GM21381 (cell line): ENCODE measurements around the gene SFMBT1.

Experiments used
- ATAC-seq: cut with Tn5 transposase; IDR thresholded peaks from one replicate; pipeline ENCODE4 v1.9.1; 2021; ENCODE audit warnings: mild to moderate bottlenecking, moderate library complexity; ENCODE audit not compliant: unreplicated experiment

The SFMBT1 gene

DNA sequence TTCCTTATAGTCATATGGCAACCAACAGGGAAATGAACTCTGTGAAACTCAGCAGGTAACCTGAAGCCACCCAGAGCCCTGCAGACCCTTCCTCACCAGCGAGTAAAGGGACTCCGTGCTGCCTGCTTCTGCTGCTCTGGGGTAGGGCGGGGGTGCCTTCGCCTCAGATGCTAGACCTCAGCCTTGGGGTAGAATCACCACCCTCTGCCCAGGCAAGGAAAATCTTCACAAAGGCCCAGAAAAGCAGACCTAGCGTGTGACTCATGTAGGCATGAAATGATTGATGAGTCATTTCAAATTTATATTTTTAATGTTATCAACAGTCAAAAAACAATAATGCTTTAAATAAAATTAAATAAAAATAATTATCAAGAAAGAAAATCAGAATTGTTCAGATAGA lies 155.1 kb downstream of the SFMBT1 start:
- ATAC-seq, result no peak

DNA sequence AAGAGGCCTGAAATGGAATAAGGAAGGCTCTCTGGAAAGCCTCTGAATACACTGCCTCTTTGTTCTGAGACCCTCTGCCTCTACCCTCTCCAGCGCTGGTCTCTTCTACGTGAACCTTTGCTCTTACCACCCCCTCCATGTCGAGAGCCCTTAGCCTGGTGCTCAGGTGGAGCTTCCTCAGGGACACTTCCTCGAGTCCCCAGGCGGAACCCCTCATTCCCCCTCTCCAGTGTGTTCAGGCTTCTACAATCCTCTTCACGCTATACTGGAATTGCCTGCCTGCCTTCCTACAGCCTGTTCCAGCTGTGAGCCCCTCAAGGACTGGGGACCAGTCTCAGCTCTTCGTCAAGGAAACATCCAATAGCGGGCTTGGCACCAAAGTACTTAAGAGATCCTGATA lies 156.0 kb downstream of the SFMBT1 start:
- ATAC-seq, result no peak

DNA sequence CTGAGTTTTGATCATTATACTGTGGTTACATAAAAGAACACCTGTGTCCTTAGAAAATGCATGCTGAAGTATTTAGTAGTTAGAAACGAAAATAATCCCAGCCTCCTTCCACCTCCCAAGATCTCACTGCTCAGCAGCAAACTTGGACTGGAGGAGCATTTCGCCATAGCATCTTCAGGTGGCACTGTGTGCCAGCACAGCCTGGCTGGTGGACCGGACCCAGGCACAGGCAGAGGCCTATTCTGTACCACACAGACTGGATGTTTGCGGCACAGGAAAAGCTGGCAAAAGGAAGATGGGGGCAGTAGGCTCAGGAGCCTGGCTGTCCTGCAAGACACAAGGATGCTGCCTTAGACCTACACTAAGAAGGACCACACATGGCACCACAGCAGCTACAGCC lies 158.7 kb downstream of the SFMBT1 start:
- no peak for ATAC-seq

DNA sequence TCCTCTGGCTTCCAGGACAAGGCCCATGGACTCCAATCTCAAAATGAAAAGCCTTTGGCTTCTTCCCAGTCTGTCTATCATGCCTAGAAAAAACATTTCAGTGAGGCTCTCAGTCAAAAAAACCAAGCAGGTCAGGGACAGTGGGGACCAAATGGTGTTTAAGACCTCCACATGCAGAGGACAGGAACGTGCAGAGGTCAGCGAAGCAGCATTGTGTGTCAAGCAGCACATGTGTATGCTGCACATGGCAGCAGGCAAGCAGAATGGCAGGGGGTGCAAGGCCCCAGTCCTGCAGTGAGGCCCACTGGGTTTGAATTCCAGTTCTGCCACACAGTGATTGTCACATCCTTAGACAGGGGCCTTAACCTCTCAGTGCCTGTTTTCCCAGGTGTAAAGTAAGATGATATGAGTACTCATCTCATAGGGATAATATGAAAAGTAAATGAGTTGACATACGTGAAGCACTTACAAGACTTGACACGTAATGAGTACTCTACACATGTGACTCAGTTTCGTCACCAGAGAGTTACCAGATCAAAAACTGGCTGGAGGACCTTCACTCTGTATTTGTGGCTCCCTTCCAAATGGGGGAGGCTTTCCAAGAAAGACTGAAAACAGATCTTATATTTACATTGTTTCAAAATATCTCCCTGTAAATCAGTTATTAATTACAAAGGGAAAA lies 159.7 kb downstream of the SFMBT1 start:
- ATAC-seq, result no peak

DNA sequence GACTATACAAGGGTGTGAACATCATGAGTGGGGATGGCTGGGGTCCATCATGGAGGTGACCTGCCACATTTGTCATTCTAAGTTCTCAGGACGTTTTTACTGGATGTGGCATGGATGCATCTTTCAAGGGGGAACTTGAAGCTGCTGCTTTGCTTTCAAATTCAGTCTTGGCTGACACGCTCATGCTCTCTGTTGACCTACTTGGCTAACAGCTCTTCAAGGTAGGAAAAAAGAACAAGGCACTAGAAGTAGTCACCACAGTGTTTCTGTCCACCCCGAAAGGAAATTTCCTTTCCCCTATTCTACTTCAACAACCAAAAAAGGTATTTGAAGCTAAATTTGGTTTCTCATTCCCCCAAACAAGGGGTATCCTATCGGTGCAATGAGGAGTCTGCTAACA lies 163.5 kb downstream of the SFMBT1 start:
- ATAC-seq, result no peak

DNA sequence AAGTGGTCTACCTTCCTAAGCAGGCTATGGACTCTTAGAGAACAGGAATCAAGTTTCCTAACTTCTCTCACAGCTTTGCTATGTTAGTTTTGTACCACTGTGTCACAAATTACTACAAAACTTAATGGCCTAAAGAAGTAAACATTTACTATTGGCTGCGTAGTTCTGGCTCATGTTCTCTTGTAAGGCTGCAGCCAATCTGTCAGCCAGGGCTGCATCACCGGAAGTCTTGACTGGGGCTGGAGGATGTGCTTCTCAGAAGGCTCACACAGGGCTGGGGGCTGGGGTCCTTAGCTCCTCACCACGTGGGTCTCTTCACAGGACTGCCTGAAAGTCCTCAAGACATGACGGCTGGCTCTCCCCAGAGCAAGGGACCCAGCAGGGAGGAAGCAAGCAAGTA lies 164.0 kb downstream of the SFMBT1 start:
- ATAC-seq, result no peak

DNA sequence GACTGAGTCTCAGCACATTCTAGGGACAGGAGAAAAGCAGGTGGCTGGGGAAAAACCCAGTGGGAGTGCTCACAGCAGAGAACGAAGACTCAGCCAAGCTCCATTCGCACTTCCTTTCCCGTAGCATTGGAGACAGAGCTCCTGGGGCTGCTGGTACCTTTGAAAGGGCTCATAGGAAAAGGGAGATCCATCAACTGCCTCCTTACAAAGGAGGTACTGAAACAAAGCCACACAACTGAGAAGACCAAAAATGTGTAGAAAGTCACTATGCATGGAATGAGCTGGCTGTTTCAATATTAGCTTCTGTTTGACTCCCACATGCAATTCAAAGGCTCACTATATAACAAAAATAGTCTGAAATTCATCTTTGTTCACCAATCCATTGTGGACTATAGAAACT lies 165.4 kb downstream of the SFMBT1 start:
- ATAC-seq, result no peak

DNA sequence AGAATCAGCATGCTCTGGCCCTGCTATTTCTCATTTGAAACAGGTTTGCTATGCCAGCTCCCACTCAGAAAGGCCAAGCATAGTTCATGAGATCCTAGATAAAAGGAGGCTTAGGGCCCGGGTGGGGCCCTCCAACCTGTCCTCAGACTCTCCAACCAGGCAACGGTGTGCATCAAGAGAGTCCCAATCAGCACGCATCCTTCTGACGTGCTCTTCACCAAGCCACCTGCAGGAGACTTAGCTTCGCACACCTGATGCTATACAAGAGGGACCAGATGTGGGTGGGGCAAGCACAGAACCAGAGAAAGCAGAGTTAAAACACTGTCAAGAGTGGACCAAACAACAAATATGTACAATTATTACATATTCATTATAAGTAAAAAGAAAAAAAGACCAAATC lies 165.8 kb downstream of the SFMBT1 start:
- no peak for ATAC-seq

DNA sequence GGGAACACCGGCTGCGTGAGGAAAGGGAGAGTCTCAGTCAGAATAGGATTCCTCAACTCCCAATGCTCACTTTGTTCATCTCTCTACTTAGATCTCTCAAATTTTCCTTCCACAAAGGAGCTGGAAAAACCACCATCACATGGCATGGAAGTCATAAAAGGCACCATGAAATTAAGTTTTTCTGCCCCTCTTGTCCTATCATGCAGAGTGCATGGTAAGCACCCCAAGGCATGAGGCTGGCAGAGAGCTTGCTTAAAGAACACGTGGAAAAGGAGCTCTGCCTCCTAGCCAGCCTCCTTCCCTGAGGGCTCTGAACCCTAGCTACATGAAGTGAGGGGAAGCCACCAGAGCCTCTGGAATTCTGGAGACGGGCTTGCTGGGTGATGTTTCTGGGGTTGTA lies 166.3 kb downstream of the SFMBT1 start:
- ATAC-seq, result no peak

DNA sequence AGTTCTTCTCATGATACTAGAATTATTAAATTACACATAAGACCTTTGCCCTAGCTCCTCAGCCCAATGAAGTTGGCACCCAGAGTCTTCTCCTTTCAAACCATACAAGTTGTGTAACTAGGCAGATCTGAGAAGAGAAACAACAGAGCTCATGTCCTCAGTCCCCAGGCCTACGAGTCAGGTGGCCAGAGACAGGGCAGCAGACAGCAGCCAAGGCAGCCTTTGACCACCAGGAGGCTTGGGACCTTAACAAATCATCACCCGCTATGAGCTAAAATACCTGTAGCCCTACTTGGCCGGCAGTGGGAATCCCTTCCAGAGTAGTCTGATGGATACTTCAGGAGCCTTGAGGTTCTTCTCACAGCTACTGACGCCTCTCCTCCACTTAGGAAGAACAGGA lies 166.8 kb downstream of the SFMBT1 start:
- no peak for ATAC-seq

DNA sequence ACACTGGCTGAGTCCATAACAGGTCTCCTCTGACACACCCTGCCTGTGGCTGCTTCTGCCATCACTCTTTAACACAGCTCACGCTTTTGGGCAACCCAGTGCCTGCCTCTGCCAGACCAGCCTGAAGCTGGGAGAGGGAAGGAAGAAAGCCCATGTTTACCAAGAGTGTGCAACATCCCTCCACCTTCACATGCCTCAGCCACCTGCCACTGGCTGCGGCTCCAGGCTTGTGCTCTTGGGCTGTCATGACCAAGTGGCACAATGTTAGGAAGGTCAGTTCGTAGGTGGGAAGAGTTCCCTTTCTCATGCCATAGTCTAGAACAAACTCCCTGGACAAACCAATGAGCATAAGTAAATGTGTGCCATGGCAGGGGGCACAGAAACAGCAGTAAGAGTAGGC lies 168.8 kb downstream of the SFMBT1 start:
- no peak for ATAC-seq

DNA sequence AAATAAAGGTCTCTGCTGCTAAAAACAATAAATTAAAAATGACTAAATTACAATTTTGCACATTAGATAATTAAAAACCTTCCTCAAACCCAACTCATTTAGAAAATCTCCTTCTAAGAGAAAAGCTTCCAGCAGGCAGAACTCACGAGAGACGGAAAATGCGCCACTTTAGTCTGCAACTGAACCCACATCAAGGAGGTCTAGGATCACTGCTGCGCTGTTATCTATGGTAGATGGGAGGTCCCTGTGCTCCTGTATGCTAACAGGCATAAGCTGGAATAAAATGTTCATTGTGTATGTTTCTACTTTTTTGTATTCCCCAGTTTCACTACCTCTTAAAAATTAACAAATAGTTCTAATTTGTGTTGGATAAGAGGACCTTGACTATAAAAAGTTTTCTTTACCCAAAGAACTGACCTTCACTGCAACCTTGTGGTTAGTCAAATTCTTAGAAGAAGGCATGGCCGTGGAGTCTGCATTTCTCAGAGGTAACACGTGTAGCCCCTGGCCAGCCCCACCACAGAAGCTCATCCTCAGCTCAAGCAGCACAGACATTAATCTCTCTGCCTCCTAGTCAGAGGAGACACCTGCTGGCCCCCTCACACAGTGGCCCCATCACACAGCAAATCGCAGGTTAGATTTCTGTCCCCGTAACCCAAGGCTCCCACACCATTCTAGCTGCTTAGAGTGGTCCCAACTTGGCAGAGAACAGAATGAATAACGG lies 170.8 kb downstream of the SFMBT1 start:
- no peak for ATAC-seq

DNA sequence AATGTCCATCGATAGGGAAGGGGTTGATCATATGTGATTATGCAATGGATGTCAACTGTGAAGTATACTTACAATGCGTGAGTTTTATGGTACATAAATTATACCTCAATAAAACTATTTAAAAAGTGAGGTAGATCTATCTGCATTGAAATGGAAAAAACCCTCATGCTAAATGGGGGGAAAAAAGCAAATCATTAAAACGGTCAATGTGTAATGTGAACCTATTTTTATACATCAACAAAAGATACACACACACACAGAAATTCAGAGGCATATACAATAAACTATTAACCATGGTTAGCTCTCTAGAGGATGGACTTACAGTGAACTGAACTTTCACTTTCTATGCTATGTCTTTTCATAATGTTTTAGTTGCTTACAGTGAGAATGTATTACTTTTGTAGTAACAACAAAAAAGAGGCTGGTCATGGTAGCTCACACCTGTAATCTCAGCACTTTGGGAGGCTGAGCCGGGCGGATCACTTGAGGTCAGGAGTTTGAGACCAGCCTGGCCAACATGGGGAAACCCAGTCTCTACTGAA lies 171.6 kb downstream of the SFMBT1 start:
- ATAC-seq, result peak; percentile 55

DNA sequence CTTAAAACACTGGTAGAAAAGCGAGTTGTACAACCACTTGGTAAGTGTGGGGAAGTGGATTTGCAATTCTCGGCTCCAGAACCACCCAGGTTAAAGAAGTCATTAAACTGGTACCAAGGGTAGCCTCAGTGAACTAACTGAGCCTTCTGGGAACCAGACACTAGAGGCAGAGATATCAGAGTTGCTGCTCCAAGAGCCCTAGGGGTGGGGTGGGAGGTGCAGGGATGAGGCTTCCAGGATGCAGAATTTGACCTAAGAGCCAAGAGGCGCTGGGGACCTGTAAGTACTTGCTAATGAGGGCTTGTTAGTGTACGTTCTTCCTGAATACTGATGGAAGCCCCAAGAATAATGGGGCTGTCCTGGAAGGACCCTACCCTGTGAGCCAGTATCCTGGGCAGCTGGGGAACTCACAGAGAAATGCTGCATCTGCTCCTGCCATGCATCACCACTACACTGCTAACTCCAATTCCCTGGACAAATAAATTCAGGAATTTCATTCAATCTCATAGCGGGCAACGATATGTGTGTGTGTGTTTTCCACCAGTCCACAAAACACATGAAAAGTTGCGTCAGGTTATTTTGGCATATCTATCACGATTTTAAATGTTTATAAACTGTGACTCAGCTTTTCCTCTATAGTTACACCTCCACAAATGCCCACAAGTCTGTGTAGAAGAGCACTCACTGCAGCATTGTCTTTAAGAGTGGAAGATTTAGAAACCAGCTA lies 172.3 kb downstream of the SFMBT1 start:
- ATAC-seq, result no peak

DNA sequence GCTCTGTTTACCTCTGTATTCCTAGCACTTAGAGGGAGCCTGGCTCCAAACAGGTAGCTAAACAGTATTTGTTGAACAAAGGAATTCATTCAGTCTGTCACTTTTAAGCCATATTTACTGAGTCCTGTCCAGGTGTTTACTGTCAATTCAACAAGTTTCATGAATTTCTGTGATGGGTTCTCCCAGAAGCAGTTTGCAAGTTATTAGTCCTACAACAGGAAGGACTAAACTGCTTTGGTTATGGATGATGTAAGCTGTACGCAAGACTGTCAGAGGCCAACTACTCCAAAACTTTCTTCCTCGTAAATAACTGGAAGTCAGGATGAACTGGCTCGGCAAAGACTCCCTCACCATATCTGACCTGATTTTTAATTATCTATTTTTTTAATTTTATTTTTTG lies 173.6 kb downstream of the SFMBT1 start:
- no peak for ATAC-seq

DNA sequence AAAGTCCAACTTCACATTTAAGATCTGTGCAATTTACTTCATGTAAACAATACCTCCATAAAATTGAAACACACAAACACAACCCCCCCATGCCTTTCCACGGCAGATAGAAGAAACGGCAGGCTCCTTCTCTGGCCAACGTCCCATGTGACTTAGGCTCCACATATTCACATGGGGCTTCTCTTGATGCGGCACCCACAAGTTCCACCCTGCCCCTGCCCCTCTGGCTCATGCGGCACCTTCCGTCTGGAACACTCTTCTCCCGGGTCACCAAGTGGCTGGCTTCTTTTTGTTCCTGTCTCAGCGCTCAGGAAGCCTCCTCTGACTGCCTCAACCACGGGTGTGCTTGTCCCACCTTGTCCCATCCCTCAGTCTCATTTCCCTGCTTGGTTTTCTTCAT lies 174.1 kb downstream of the SFMBT1 start:
- no peak for ATAC-seq

DNA sequence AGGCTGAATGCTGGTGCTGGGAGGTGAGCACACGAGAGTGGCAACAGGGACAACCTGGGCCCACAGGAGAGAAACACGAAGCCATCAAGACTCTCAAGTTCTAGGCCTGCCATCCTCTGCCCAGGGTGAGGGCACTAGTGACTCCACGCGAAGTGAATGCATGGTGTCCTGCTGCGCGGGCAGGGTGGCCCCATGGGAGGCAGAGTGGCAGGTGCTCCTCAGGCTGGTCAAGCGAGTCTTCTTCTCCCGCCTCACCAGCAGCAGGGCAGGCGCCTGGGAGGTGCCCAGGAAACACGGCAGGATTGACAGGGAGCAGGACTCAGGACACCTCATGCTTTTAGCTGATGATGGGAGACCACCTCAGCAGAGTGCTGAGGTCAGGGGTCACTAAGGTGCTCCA lies 175.4 kb downstream of the SFMBT1 start:
- no peak for ATAC-seq

DNA sequence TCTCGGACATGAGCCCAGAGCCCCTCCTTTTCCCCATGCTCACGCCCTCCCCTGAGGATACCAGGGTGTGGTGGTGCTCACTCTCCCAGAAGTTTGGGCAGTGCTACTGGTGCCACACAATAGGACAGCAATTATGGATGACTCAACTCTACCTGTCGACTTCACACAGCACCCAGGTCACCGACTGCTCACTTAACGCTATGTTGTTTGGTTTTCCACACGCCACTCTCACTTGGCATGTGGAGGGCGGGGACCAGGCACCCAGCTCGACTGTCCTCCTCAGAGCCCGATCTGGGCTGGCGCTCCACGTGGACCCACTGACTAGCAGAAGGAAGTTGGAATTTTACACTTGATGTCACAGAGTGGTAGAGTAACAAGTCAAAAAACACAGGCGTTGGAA lies 179.4 kb downstream of the SFMBT1 start:
- ATAC-seq, result no peak

DNA sequence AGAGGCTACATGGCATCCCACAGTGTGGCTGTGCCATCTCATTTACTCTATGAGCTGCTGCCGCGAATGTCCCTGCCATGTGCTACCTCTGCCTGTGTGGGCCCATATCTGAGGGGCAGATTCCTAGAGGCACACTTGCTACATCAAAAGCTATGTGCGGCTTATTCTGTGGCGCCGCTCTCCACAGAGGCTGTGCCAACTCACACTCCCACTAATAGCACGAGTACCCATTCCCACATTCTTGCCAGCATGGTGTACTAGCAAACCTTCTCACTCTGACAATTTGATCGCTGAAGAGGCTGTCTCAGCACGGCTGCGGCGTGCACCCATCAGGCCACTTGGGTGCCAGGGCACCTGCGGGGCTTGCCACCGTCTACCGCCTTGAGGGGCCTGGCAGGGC lies 179.9 kb downstream of the SFMBT1 start:
- no peak for ATAC-seq

DNA sequence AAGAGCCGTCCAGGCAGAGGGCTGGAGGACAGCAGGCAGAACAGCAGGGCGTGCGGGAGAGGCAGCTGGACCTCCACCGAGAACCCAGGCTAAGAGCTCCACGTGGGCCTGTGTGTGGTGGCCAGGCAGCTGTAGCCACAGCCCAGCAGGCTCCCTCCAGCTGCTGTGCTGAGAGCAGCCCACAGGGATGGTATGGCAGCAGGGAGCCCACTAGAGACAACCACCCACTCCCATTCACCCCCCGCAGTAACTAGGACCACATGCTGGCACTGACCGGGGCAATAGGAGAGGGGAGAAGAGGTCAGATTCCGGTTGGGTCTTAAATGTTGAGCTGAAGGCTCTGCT lies 185.5 kb downstream of the SFMBT1 start:
- ATAC-seq, result no peak

DNA sequence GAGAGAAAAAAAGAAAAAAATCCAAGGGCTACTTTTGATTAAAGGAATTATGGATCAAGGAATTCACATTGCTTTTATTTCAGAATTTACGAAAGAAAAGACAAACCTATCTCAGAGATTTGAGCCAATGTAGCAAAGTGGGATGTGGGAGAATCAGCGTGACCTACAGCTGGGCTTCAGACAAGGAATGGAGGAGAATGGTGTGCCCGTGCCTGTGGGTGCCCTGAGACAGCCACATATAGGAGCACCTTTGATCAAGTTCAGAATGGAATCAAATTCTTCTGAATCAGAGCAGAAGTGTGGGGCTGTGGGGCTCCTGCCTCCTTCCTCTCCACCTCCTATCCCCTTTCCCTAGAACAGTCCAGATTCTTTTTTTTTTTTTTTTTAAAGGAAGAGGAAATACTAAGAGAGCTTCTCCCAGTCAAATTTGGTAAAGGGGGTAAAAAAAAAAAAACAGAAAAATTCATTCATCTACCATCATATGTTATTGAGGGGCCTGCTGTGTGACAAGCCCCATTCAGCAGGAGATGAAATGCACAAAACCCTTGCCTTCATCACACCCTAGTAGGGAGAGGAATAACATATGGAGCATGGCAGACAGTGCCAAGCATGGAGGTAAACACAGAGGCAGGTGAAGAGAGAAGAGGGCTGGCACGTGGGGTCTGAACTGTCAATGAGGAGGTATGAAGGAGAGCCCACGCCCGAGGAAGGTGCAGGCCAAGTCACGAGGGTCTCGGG lies 186.0 kb downstream of the SFMBT1 start:
- ATAC-seq, result no peak
